ENCODE results near the gene EFEMP1.

The EFEMP1 gene

DNA sequence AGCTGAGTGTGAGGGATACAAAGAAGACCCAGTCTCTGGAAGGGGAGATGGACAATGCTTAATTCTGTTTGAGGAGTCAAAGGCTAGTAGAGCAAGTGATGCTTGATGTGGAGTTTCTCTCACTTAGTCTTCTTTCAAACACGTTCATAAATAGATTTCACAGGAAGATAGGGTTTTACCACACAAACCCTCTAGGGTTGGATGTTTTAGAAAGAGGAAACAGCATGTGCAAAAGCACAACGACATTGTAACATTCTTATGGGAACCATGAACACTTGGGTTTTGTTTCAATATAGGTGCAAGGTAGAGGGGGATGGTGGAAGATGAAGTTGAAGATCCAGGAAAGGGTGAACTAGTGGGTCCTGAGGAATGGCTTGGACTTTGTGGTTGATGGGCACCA is 10.8 kb upstream of the EFEMP1 start:
- DNase-seq (ENCODE audit: insufficient read length, low spot score) = no peak
- FAIRE-seq = no peak

DNA sequence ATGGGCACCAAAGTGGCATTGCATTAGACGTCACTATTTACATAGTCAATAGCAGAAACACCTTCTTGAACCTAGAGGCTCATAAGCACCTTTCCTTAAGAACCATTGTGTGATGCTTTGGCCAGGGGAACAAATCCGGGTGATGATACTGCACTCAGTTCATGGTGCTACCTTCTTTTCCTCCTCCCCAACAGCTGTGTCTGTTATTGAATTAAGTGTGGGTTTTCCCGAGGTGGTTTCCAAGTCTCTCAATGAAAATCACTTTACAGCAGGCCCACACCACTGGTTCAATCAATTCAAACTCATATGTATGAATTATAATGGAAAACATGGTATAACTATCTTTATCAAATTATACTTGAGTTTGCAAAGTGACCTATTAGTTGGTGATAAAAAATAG is 9.3 kb upstream of the EFEMP1 start:
- FAIRE-seq (no peak), DNase-seq (ENCODE audit: insufficient read length, low spot score) (no peak)

DNA sequence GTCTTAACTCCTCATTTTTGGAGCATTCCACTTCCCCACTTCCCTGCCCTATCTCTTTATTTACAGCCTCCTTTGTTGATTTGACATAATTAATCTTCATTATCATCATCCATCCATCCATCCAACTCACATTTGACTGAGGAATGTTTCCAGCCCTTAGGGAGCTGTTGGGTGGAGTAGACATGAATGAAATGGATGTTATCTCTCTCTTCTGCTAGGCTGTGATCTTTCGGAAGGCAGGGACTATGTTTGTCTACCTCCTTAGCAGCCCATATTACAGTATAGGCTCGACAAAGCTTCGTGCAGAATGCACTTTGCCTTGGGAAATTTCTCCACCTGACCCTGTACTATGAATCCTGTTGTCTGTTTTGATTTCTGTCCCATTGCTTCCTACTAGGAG is 7.7 kb upstream of the EFEMP1 start:
- FAIRE-seq (peak; percentile 38), DNase-seq (ENCODE audit: insufficient read length, low spot score) (no peak)

DNA sequence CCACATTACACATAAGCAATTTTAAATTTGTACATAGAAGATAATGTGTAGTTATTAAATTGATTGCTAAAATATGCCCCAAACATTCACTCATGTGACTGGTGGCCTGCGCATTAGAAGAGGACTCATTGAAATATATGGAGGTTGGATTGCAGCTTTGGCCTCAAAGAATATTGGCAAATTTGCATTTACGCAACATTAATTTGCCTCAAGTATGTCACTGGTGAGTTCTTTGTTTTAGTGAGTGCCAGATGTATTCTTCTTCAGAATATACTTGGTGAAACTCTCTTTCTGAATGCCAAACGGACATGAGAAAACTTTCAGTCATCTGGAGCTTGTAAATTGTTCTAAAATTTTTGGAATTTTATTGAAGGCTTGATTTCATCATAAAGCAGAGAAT is 5.9 kb upstream of the EFEMP1 start:
- no peak for FAIRE-seq
- no peak for DNase-seq (ENCODE audit: insufficient read length, low spot score)

DNA sequence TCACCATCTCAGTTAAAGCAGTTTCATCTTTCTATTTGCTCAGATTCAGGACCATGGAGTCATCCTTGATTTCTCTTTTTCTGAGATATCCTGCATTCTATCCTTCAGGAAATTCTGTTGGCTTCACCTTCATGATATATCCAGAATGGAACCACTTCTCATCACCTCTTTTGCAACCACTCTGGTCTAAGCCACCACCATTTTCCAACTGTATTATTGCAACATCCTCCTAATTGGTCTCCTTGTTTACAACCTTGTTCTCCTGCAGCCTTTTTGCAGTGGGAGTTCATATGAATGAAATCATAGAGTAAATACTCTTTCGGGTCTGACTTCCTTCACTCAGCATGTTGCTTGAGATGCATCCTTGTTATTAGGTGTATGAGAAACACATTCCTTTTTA is 3.4 kb upstream of the EFEMP1 start:
- no peak for FAIRE-seq
- no peak for DNase-seq (ENCODE audit: insufficient read length, low spot score)

GRCh38 chr2:55926246-55926645 is 2.7 kb upstream of the EFEMP1 start:
- FAIRE-seq = no peak
- no peak for DNase-seq (ENCODE audit: insufficient read length, low spot score)

DNA sequence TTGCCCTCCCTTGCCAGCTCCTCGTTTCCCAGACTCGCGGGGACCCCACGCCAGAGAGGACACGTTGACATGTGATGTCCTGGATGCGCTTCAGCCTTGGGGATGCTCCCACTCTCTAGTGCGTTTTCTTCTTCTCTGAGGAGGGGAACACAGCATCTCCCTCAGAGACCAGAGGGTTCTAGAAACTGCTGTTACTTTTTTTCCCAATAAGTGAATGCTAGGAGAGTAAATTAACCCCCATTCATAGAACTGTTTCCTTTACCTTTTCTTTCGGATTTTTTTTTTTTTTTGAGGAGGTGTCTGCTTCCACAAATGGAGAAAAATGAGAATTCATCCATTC is 370 bp upstream of the EFEMP1 start:
- FAIRE-seq (no peak), DNase-seq (ENCODE audit: insufficient read length, low spot score) (no peak)

DNA sequence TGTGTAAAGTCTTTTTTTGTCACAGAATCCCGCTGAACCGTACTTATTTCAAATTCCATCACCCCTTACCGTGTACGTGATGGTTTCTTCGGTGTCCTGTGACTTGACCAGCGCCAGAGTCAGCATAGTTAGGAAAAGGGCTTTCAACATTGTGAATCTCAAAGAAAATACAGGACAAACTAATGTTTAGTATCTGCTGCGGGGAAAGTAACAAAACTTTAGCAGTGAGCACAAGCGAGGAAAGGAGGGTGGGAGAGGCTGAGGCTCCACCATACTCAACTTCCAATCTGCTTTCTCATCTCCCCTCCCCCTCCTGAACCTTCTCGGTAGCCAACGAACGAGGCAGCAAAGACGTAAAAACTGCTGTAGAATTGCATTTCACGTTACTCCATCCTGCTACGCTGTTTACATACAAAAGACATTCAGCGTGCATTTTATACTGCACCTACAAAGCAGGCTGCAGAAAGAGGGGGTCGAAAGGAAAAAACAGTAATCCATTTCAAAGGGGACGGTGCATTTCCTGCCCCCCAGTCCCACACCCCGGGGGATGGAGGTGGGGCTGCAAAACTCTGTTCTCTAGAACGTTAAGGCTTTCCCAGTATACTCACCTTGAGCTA is 1.2 kb downstream of the EFEMP1 start:
- peak; percentile 79 for FAIRE-seq

DNA sequence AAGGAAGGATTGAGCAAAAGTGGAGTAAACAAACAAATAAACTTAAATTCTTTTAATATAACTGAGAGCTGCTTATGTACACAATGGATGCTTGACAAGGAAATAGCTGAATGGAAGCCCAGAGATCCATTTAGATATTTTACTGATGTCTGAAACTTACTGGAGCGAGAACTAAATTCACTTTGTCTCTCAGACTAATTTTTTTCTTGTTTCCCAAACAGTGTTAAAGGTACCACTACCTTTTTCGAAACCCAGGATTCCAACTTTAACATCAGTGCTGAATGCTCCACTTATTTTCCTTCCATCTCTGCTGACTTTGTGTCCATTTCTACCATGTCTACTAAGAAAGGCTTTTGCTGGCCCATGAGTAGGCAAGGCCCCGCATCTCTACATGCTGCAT is 4.0 kb downstream of the EFEMP1 start:
- no peak for DNase-seq (ENCODE audit: insufficient read length, low spot score)
- FAIRE-seq = no peak

More for the DNA sequence above, 1.2 kb downstream of the EFEMP1 start:
- DNase-seq (ENCODE audit: insufficient read length, low spot score) = no peak

GRCh38 chr2:55918856-55919255 is 4.7 kb downstream of the EFEMP1 start:
- no peak for DNase-seq (ENCODE audit: insufficient read length, low spot score)
- no peak for FAIRE-seq

- no peak for DNase-seq (ENCODE audit: insufficient read length, low spot score)
- FAIRE-seq = no peak
Measured at GRCh38 chr2:55917713-55918390, 5.7 kb downstream of the EFEMP1 start.

DNA sequence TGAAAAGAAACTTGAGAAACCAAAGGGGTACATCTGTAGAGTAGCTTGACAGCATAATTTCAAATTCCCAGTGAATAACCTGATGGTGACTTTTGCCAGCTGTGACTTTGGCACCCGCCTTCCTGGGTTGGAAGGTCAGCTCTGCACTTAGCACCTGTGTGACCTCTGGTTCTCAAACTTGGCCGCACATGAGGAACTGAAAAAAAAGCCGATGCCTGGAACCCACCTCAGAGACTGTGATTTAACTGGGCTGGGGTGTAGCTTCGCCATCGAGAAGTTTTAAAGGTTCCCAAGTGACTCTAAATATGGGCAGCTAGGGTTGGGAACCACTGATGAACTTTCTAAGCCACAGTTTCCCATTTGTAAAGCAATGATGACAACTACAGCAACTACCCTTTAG is 6.5 kb downstream of the EFEMP1 start:
- no peak for FAIRE-seq

GRCh38 chr2:55916473-55917049 is 7.0 kb downstream of the EFEMP1 start:
- peak; percentile 13 for FAIRE-seq
- no peak for DNase-seq (ENCODE audit: insufficient read length, low spot score)

More for the DNA sequence above, 6.5 kb downstream of the EFEMP1 start:
- DNase-seq (ENCODE audit: insufficient read length, low spot score) = no peak

DNA sequence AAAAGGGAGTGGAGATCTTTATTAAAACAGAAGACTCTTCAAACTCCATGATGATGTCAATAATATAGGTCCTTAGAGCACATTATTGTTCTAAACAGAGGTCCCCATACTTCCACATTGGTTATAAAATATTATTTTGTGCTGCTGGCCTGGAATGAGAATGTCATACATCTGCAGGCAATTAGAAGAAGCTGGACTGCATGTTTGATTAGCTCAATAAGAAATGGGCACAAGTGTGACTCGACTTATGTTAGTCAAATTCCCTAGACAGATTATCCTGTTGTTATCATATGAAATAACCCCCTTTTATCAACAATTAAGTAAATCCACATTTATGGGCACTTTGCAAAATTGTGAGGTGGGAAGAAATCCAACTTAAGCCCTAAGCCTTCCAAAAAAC is 8.8 kb downstream of the EFEMP1 start:
- FAIRE-seq = no peak

GRCh38 chr2:55912926-55913325 is 10.7 kb downstream of the EFEMP1 start:
- DNase-seq (ENCODE audit: insufficient read length, low spot score) = no peak
- no peak for FAIRE-seq

More for the DNA sequence above, 8.8 kb downstream of the EFEMP1 start:
- DNase-seq (ENCODE audit: insufficient read length, low spot score) = no peak

- FAIRE-seq (no peak), DNase-seq (ENCODE audit: insufficient read length, low spot score) (no peak)
Measured at GRCh38 chr2:55910077-55910476, 13.5 kb downstream of the EFEMP1 start.

- no peak for FAIRE-seq
- DNase-seq (ENCODE audit: insufficient read length, low spot score) = no peak
Measured at GRCh38 chr2:55907686-55908085, 15.9 kb downstream of the EFEMP1 start.

GRCh38 chr2:55906993-55907392 is 16.6 kb downstream of the EFEMP1 start:
- FAIRE-seq = no peak

GRCh38 chr2:55903727-55904126 is 19.9 kb downstream of the EFEMP1 start:
- no peak for DNase-seq (ENCODE audit: insufficient read length, low spot score)
- no peak for FAIRE-seq

More at GRCh38 chr2:55906993-55907392, 16.6 kb downstream of the EFEMP1 start:
- DNase-seq (ENCODE audit: insufficient read length, low spot score) = no peak

- DNase-seq (ENCODE audit: insufficient read length, low spot score) (no peak), FAIRE-seq (no peak)
Measured at GRCh38 chr2:55902971-55903370, 20.6 kb downstream of the EFEMP1 start.

- no peak for FAIRE-seq
- DNase-seq (ENCODE audit: insufficient read length, low spot score) = no peak
Measured at GRCh38 chr2:55902429-55902828, 21.2 kb downstream of the EFEMP1 start.

- no peak for FAIRE-seq
- DNase-seq (ENCODE audit: insufficient read length, low spot score) = no peak
Measured at GRCh38 chr2:55901941-55902340, 21.6 kb downstream of the EFEMP1 start.
